Neuron (in vitro differentiated cells): ENCODE data around the gene DST.

ENCODE experiments used
- H2AFZ ChIP-seq: one replicate; pipeline ENCODE4 v1.6.1; 2013; ENCODE audit warnings: low read depth, mild to moderate bottlenecking, inconsistent platforms, low read length, moderate library complexity
- H3K27me3 ChIP-seq: one replicate; pipeline ENCODE4 v1.6.1; 2013; ENCODE audit warnings: low read length; ENCODE audit not compliant: insufficient read depth
- H3K36me3 ChIP-seq: one replicate; pipeline ENCODE4 v1.6.1; 2013; ENCODE audit warnings: low read length; ENCODE audit not compliant: insufficient read depth
- H3K4me1 ChIP-seq: one replicate; pipeline ENCODE4 v1.6.1; 2013; ENCODE audit warnings: low read length; ENCODE audit not compliant: insufficient read depth
- H3K4me3 ChIP-seq: 2 replicates; pipeline ENCODE4 v1.5.1; 2013; ENCODE audit warnings: mild to moderate bottlenecking, low read length, moderate library complexity
- H3K9me3 ChIP-seq: one replicate; pipeline ENCODE4 v1.6.1; 2013; ENCODE audit warnings: low read length

Gene DST

DNA sequence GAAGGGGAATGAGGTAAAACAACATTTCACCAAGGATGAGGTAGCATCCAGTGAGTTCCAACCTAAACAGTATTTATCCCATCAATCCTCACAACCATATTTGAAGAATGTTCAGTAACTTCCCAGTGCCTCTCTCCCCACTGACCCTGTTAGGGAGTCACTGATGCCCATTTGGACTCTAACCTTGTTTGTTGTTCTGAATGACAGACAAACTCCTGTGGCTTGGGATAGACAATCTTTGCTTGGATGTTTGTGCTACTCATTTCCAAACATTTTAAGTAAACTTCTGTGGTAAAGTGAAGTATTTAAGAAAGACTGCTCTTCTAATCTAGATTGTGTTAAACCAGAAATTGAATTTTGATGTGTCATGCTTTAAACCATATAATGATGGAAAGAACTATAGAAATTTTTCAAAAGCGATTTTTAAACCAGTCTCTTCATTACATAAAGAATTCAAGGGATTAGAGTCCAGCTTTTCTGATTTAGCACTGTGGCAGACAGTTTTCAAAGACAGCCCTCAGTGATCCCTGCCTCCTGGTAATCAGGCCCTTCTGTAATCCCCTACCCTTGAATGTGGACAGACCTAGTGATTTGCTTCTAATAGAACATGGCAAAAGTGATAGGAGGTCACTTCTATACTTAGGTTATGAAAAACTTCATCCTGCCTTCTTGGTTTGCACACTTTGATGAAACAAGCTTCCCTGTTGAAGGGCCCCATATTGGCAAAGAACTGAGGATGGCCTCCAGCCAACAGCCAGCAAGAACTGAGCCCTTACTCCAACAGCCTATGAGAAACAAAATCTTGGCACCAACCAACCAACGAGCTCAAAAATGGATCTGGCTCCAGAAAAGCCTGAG lies 191.6 kb downstream of the DST start:
- H3K36me3 ChIP-seq: peaks cover 2% of the 10 kb centered on the region
- H3K27me3 ChIP-seq: no peaks in the 10 kb centered on the region
- H2AFZ ChIP-seq: no peak overlapping the region
- H3K4me3 ChIP-seq: no peak overlapping the region
- no peaks in the 10 kb centered on the region for H3K9me3 ChIP-seq
- no peaks in the 10 kb centered on the region for H3K4me1 ChIP-seq

DNA sequence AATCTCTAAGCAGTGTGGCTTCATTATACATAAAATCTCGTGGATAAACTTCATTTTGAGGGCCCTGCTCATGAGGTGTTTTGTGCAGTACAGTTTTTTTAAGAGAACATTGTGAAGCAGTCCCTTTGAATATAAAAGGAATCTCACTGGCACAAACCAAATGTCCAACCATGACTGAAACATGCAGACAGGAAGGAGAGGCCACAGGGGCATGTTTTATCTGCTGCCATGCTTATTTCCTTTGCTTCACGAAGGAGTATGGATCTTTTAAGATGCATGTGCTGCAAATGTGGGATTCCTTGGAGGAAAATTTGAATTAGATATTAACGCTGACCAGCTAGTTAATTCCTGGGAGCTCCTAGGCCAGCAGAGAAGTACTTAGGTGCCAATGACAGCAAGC lies 192.3 kb downstream of the DST start:
- H3K4me1 ChIP-seq: no peaks in the 10 kb centered on the region
- H3K36me3 ChIP-seq: no peaks in the 10 kb centered on the region

DNA sequence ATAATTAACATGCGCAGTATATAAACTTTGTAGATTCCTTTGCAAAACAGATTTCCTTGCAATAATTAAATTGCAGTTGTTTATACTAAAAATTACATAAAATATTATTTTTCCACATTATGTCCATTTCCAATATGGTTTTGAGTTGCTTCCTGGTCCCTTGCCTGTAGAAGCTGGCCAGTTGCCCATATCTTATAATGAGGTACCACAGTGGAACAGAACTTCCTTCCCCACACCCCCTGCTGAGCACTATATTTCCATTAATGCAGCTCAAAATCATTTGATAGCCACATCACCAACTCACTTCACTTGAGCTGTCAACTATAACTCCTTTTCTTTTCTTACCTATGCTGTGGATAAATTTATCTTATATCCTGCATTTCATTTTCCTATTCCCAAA lies 194.6 kb downstream of the DST start:
- Histone ChIP-seq H3K36me3 (no peaks in the 10 kb centered on the region), H3K9me3 (no peaks in the 10 kb centered on the region), H2AFZ (no peak overlapping the region), H3K4me3 (no peak overlapping the region), H3K4me1 (no peaks in the 10 kb centered on the region), H3K27me3 (no peaks in the 10 kb centered on the region)

More for the DNA sequence above, 192.3 kb downstream of the DST start:
- H3K27me3 ChIP-seq: no peaks in the 10 kb centered on the region
- no peaks in the 10 kb centered on the region for H3K9me3 ChIP-seq
- H2AFZ ChIP-seq: no peak overlapping the region
- H3K4me3 ChIP-seq: no peak overlapping the region

DNA sequence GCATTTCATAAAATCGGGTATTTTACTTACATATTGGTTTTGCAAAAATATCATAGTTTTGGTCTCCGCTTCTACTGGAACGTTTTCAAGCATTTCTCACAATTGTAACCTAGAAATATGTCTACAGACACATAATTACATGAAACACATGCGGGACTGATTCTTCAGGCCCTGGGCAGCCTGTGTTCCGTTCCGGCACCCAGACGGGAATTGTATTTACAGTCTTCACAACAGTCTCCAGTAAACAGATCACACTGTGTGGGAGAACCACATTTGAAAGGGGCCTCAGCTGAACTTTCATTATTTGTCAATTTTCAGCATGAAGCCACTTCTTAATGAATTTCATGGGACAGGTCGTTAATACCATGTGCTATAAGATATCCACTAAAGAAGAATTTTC lies 196.9 kb downstream of the DST start:
- no peak overlapping the region for H2AFZ ChIP-seq
- H3K27me3 ChIP-seq: no peaks in the 10 kb centered on the region
- H3K36me3 ChIP-seq: no peaks in the 10 kb centered on the region
- H3K9me3 ChIP-seq: no peaks in the 10 kb centered on the region
- H3K4me1 ChIP-seq: no peaks in the 10 kb centered on the region
- H3K4me3 ChIP-seq: no peak overlapping the region

DNA sequence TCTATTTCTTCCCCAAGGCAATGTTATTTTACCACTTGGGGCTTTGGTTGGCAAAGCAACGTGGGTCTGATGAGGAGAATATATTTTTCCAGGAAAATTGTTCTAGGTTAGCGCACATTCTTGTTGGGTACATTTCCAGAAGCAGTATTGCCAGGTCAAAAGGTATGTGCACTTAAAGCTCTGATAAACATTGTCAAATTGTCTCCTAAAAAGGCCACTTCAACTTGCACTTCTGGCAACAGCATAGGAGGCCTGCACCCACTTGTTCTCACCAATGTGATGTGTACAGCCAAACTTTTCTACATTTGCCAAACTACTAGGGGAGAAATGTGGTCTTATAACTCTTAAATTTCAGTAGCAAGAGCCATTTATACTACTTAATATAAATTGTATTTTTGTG lies 197.8 kb downstream of the DST start:
- Histone ChIP-seq H3K9me3 (no peaks in the 10 kb centered on the region), H3K27me3 (no peaks in the 10 kb centered on the region), H2AFZ (no peak overlapping the region), H3K4me1 (no peaks in the 10 kb centered on the region), H3K4me3 (no peak overlapping the region), H3K36me3 (no peaks in the 10 kb centered on the region)

DNA sequence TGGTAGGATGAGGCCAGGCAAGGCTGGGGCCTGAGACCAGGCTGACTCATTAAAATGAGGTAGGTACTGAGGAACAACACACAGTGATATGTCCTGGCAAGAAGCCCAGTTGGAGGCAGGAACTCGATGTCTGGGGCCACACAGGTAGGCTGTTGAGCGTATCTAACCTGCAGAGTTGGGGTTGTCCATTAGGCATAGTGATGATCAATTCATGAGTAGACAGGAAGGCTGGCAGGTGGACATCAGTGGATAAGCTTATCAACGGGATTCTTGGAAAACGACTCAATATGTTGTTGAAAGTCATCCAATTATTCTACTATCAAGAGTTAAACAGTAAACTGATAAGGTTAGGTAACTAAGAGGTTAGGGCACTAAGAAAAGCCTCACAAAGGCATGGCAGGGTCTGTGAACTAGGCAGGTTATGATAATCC lies 202.1 kb downstream of the DST start:
- Histone ChIP-seq H3K4me1 (no peaks in the 10 kb centered on the region), H3K36me3 (no peaks in the 10 kb centered on the region), H2AFZ (no peak overlapping the region), H3K9me3 (peaks cover 4% of the 10 kb centered on the region), H3K27me3 (no peaks in the 10 kb centered on the region), H3K4me3 (no peak overlapping the region)

DNA sequence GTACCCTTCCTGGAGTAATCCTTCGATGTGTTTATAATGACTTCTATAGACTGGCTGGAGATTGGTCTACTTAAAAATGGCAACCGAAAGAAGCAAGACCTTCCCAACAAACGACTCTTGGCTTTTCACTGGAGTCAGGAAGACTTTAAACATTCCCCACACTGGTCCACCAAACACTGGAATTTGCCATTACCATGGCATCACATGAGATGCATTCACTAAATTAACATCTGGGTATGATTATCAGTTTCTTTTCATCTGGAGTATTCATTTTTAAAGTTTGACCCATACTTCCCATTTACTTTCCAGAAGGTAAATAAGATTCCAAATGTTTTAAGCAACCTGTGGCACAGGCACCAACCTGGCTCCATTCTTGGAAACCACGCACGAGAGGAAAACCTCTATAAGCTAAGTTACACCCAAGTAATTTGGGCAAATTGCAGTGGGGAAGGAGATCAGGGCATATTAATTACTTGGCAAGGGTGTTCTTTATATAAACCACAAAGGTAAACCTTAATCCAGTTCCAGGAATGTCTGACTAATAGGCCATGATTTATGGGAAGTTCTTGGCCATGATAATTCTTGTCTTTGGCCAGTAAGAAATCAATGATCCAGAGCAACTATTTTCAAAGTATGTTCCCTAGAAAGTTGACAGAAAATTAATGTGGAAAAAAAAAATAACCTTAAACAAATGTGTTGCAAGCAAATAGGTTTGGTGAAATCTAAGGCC lies 205.4 kb downstream of the DST start:
- Histone ChIP-seq H3K9me3 (peaks cover 4% of the 10 kb centered on the region), H3K27me3 (no peaks in the 10 kb centered on the region), H2AFZ (no peak overlapping the region), H3K4me3 (no peak overlapping the region), H3K36me3 (no peaks in the 10 kb centered on the region), H3K4me1 (no peaks in the 10 kb centered on the region)

DNA sequence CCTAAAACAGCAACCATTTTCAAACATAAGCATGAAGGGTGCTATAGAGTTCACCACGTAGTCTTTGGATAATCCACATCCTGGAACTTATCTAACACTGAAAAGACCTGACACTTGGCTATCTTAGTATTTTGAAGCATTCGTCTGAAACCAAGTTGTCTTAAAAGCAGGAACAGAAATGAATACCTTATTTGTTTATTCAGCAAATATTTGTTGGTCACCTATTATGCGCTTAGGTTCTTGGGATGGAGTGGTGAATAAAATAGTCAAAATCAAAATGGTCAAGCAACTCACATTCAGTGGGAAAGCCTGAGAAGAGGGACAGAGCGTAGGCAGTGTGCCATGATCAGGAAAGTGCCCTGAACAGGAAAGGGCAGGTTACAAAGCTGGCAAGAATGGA lies 206.9 kb downstream of the DST start:
- no peak overlapping the region for H3K4me3 ChIP-seq
- H3K27me3 ChIP-seq: no peaks in the 10 kb centered on the region
- no peaks in the 10 kb centered on the region for H3K4me1 ChIP-seq
- H3K9me3 ChIP-seq: peaks cover 8% of the 10 kb centered on the region
- H3K36me3 ChIP-seq: no peaks in the 10 kb centered on the region
- H2AFZ ChIP-seq: no peak overlapping the region

DNA sequence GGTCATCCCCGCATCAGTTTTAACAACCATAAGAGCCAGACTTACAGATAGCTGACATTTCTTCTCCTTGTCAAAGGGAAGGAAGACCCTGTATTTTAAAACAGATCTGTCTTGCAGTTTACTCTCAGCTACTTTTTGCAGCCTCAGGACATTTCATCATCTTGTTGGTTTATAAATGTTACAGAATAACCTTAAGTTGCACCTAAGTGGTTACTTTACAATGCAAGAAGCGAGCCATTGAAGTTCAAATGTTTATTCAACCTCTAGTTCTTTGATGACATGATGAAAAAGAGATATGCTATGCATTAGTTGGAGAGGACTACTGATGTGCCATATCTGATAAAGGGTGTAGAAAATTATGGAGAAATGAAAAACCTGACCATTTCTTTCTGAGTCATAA lies 207.4 kb downstream of the DST start:
- Histone ChIP-seq H3K27me3 (no peaks in the 10 kb centered on the region), H3K4me1 (no peaks in the 10 kb centered on the region), H3K36me3 (no peaks in the 10 kb centered on the region), H3K4me3 (no peak overlapping the region), H2AFZ (no peak overlapping the region), H3K9me3 (peaks cover 8% of the 10 kb centered on the region)

DNA sequence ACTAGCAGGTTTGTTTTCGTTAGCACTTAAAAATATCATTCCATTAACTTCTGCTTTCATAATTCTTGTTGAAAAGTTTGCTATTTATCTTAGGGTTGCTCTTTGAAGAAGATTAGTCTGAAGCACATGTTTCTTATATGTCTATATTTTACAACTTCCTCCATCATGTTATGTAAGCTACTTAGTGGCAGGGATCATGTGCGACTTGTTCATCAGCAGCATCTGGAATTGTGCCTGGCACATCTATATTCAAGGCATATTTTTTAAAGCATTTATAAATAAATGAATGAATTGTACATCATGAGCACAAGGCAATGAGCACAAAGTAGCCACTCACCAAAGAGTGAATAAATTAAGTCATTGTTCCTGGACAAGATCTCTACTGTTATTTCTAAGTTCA lies 208.1 kb downstream of the DST start:
- H3K9me3 ChIP-seq: peaks cover 7% of the 10 kb centered on the region
- H3K4me1 ChIP-seq: no peaks in the 10 kb centered on the region
- H3K36me3 ChIP-seq: no peaks in the 10 kb centered on the region
- H3K4me3 ChIP-seq: no peak overlapping the region
- H3K27me3 ChIP-seq: no peaks in the 10 kb centered on the region
- H2AFZ ChIP-seq: no peak overlapping the region

DNA sequence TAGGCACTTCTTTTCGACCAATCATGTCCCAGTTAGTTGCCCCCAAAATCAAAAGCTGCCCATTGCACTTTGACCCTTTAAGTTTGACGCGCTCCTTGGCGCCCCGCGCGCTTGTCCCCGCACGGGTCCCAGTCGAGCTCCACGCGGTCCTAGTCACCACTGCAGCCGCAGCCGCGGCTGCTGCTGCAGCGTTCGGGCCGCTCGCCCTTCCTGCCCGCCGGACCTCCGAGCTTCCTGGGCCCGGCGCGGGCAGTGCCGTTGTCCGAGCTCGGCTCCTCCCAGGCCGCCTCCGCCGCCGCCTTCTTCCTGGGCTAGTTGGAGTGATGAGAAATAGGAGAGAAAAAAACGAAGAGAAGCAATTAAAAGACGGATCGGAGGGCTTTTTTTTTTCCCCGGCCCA lies 209.6 kb downstream of the DST start:
- Histone ChIP-seq H3K9me3 (peaks cover 4% of the 10 kb centered on the region), H3K4me1 (no peaks in the 10 kb centered on the region), H3K36me3 (no peaks in the 10 kb centered on the region), H3K27me3 (no peaks in the 10 kb centered on the region), H3K4me3 (no peak overlapping the region), H2AFZ (no peak overlapping the region)

DNA sequence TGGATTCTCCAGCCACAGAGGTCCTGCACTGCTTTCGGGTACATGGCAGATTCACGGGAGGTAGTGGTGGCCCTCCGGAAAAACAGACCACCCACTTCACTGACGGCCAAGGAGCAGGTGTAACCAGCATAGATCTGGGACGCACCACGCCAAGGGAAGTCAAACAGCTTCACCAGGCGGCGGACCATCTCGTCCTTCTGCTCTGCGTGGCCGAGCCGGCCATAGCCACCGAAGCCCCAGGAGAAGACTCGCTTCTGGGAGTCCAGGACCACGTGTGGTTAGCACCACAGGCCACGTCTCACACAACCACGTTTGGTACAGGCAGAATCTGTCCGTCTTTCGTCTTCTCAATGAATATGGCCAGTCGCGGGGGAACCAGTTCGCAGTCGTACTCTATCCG lies 210.5 kb downstream of the DST start:
- Histone ChIP-seq H3K4me3 (no peak overlapping the region), H3K36me3 (no peaks in the 10 kb centered on the region), H3K9me3 (peaks cover 4% of the 10 kb centered on the region), H3K27me3 (no peaks in the 10 kb centered on the region), H2AFZ (no peak overlapping the region), H3K4me1 (no peaks in the 10 kb centered on the region)

DNA sequence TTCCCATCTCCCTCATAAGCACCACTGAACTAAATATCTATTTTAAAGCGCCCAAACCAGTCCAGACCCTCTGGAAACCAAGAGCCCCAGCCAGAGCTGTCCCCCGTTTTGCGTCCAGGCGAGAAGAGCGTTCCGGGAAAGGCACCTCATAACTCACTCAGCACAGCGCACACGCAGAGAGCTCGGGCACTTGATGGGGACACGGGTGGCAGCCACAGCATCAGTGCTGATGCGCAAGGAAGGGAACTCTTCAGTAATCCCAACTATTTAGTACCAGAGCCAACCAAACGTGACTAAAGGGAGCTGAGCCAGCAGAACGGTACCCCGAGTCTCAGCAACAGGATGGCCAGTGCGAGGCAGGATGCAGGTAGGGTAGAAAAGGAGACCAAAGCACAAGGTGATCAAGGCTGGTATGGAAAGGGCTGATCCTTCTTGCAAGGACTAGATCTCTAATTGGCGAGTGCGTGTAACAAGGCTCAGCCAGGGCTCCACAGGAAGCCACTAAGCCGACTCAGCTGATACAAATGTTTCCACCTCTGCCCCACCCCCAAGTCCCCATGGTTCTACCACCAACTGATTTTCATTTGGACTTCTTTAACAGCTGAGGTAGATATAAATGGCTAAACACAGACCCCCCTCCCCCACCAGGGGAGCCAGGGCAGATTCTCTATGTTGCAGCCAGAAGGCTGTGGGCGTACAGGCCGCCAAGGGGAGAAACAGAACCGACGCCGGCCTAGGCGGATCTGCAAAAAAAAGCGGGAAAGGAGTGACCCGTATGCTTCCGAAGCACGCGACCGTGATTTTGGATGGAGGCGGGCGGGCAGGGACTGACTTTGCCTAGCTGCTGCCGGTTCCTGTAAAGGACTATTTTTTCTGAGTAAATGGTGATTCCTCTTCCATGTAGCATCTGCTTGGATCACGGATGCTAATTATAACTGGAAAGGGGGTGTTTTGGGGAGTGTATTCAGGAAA lies 211.8 kb downstream of the DST start:
- no peaks in the 10 kb centered on the region for H3K4me1 ChIP-seq
- no peak overlapping the region for H2AFZ ChIP-seq
- H3K9me3 ChIP-seq: peaks cover 4% of the 10 kb centered on the region
- H3K36me3 ChIP-seq: no peaks in the 10 kb centered on the region
- no peaks in the 10 kb centered on the region for H3K27me3 ChIP-seq
- no peak overlapping the region for H3K4me3 ChIP-seq
